Choroid plexus epithelial cell (primary cell): ENCODE results near the gene MDM2.

Experiments used
- DNase-seq: peaks from one replicate; pipeline ENCODE4 v3.0.0-alpha.2; 2010; ENCODE audit warnings: low read depth
- H3K4me3 ChIP-seq: 2 replicates; pipeline ENCODE4 v1.5.1; 2011; ENCODE audit warnings: low read depth, mild to moderate bottlenecking, control low read depth, low read length, moderate library complexity
- CTCF ChIP-seq: conservative IDR thresholded peaks from 2 replicates; pipeline ENCODE4 v1.5.1; 2011; ENCODE audit warnings: low read depth, mild to moderate bottlenecking, control low read depth, inconsistent platforms, low read length, moderate library complexity

Gene MDM2

DNA sequence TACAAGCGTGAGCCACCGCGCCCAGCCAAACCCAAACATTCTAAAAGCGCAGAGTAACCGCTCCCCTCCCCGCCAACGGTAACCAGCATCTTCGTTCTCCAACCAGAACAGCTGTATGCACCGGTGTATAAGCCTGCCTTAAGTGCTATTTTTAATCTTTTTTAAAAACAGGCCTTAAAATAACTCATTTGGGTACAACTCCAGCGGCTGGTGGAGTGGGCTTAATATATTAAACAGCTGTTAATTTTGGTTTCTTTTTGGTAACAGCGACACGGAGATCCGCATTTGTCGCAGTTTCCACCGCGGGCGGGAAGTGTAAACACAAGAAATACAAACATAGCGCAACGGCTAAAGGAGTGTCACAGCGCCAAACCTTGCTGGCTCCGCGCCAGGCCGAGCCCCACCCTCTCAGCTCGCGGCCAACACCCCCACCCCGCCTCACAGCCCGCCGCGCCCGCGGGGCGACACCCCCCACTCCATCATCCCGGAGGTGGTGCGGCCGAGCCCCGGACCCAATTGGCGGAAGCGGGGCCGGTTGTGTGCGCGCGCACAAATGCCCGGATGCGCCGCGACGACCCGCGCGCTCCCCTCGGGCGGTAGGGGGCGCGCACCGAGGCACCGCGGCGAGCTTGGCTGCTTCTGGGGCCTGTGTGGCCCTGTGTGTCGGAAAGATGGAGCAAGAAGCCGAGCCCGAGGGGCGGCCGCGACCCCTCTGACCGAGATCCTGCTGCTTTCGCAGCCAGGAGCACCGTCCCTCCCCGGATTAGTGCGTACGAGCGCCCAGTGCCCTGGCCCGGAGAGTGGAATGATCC, at the start of gene MDM2:
MDM2 (plus strand) TSS at position 602 of the 812 bp plus-strand sequence. CDS start 301 bp downstream, outside the sequence.
- peak; percentile 56 for TF ChIP-seq CTCF
- DNase-seq = peak; percentile 90
- H3K4me3 ChIP-seq = peak within 1 kb of the TSS; percentile 95

- TF ChIP-seq CTCF = no peak
- no peak overlapping the region for H3K4me3 ChIP-seq
- DNase-seq = peak; percentile 20
Observed at GRCh38 chr12:68759852-68760251, 48.1 kb upstream of the MDM2 start.

DNA sequence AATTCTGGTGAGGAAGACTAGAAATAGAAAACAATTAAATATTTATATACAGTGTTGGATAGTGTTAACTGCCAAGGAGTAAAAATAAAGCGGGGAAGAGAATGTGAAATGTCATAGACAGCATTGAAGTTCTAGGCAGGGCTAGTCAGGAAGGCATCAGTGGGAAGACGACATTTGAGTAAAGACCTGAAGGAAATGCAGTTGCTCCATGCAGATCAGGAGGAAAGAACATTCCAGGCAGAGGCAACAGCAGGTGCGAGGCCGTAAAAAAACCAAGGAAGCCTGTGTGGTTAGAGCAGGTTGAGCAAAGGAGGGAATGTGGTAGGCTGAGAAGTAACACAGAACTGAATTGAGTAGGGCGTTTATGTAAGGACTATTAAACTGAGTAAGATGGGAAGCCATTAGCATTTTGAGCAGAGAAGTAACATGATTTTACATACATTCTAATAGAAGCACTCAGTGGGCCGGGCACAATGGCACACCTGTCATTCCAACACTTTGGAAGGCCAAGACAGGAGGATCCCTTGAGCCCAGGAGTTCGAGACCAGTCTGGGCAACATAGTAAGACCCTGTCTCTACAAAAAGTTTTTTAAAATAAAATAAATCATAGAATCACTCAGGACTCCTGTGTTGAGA, 47.1 kb upstream of the MDM2 start:
- H3K4me3 ChIP-seq = no peak overlapping the region
- no peak for TF ChIP-seq CTCF
- no peak for DNase-seq

DNA sequence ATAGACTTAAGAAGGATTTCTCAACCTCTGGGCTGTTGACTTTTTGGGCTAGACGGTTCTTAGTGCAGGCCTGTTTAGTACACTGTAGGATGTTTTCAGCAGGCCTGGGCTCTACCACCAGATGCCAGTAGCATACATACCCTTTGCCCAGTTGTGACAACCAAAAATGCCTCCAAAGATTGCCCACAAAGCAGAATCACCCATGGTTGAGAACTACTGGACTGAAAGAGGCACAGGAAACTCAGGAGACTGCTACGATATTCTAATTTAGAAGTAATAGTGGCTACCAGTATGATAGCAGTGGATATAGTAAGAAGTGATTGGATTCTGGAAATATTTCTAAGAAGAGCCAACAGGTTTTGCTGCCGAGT, 46.5 kb upstream of the MDM2 start:
- TF ChIP-seq CTCF = no peak
- no peak overlapping the region for H3K4me3 ChIP-seq
- DNase-seq = no peak

DNA sequence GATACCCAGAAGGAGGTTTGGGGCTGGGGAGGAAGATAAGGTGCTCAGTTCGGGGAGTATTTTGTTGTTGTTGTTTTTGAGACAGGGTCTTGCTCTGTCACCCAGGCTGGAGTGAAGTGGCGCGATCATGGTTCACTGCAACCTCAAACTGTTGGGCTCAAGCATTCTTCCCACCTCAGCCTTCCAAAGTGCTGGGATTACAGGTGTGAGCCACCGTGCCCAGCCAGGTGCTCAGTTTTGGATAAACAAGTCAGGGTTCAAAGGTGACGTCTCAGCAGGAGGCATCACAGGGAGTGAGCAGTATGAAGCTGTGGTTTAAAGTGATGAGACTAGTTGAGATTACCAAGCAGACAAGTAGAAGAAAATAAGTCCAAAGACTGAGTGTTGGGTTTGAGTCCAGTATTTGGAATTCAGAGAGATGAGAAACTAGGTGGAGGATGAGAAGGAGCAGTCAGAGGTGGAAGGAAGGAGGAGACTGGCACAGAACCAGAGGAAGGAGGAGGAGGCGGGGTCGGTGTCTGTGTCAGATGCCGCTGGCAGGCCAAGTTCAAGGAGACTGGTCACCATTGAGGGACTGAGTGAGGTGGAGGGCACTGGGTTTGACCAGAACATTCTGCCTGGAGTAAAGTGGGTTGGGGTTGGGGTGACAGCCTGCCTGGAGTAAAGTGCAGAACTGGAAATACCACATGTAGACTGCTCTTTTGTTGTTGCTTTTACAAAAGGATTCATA, 45.9 kb upstream of the MDM2 start:
- no peak for TF ChIP-seq CTCF
- DNase-seq = no peak

DNA sequence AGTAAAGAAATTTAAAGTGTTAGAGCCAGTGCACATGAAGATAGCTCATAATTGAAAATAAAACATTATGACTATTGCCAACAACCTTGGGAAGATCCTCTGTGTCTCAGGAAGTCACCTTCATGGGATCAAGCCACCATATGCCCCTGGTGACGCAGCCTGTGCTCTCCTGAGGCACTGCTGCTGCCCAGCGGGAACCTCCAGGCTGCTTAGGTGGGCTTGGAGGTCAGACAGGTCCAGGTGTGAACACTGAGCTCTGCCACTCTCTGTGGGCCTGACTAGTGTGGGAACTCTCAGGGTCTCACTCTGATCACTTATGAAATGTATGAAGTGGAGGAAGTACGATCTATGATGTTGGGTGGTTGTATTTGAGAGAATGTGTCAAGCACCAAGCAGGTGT, 45.3 kb upstream of the MDM2 start:
- DNase-seq = no peak
- no peak for TF ChIP-seq CTCF
- no peak overlapping the region for H3K4me3 ChIP-seq

More for the DNA sequence above, 45.9 kb upstream of the MDM2 start:
- H3K4me3 ChIP-seq = no peak overlapping the region
